Parathyroid adenoma (tissue), 2 donors: ENCODE results near the gene POLR3C.

Experiments used
- H2AFZ ChIP-seq: fragments of 300-600 bp; sonication (generic); one replicate; pipeline ENCODE4 v1.7.0; 2017; ENCODE audit warnings: antibody characterized with exemption, mild to moderate bottlenecking
- H3K27ac ChIP-seq: fragments of 300-600 bp; sonication (generic); one replicate; pipeline ENCODE4 v1.7.0; 2017
- H3K27me3 ChIP-seq: fragments of 300-600 bp; sonication (generic); one replicate; pipeline ENCODE4 v1.7.0; 2017; ENCODE audit warnings: low read length; ENCODE audit not compliant: control insufficient read depth, insufficient read depth
- H3K36me3 ChIP-seq: fragments of 300-600 bp; sonication (generic); one replicate; pipeline ENCODE4 v1.7.0; 2017; ENCODE audit warnings: low read length; ENCODE audit not compliant: control insufficient read depth, insufficient read depth
- H3K4me1 ChIP-seq: fragments of 300-600 bp; sonication (generic); one replicate; pipeline ENCODE4 v1.7.0; 2017; ENCODE audit warnings: control low read depth
- H3K4me2 ChIP-seq: fragments of 300-600 bp; sonication (generic); one replicate; pipeline ENCODE4 v1.7.0; 2017; ENCODE audit warnings: low read length
- H3K4me3 ChIP-seq: fragments of 300-600 bp; sonication (generic); one replicate; pipeline ENCODE4 v1.7.0; 2017; ENCODE audit warnings: low read depth, low read length
- H3K79me2 ChIP-seq: fragments of 300-600 bp; sonication (generic); one replicate; pipeline ENCODE4 v1.7.0; 2017; ENCODE audit warnings: control low read depth
- H3K9ac ChIP-seq: fragments of 300-600 bp; sonication (generic); one replicate; pipeline ENCODE4 v1.7.0; 2017; ENCODE audit warnings: mild to moderate bottlenecking
- H3K9me3 ChIP-seq: fragments of 300-600 bp; sonication (generic); one replicate; pipeline ENCODE4 v1.7.0; 2017; ENCODE audit warnings: low read length; ENCODE audit not compliant: control insufficient read depth
- TF ChIP-seq, protein P1 (sequence below): fragments of 300-600 bp; sonication (generic); IDR thresholded peaks from one replicate; pipeline ENCODE4 v1.7.0; 2017; ENCODE audit warnings: antibody characterized with exemption, mild to moderate bottlenecking
- donor health status: primary hyperparathyroidism.

POLR3C gene

DNA sequence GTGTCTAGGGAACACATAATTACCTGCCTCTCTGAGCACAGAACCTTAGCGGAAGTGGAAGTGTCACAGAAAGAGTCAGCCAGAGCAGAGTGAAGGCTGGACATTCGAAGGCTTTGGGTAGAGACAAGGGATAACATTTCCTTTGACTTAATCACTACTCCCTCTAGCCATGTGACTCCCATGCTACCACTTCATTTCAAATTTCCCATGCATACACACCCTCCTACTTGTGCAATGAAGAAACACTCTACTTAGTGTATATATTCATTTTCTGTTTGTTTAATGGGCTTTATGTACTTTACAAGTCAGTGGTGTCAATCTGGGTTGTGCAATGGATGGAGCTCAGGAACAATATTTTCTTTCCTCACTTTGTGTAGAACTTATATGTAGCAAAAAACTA, 54.7 kb downstream of the POLR3C start:
- H3K4me3 ChIP-seq, result no peak overlapping the region
- H3K27ac ChIP-seq, result no peak overlapping the region
- no peaks in the 10 kb centered on the region for H3K4me1 ChIP-seq
- no peaks in the 10 kb centered on the region for H3K36me3 ChIP-seq
- H3K9me3 ChIP-seq, result no peaks in the 10 kb centered on the region
- no peaks in the 10 kb centered on the region for H3K27me3 ChIP-seq
- no peak overlapping the region for H3K4me2 ChIP-seq
- no peaks in the 10 kb centered on the region for H3K79me2 ChIP-seq
- TF ChIP-seq, protein P1, sequence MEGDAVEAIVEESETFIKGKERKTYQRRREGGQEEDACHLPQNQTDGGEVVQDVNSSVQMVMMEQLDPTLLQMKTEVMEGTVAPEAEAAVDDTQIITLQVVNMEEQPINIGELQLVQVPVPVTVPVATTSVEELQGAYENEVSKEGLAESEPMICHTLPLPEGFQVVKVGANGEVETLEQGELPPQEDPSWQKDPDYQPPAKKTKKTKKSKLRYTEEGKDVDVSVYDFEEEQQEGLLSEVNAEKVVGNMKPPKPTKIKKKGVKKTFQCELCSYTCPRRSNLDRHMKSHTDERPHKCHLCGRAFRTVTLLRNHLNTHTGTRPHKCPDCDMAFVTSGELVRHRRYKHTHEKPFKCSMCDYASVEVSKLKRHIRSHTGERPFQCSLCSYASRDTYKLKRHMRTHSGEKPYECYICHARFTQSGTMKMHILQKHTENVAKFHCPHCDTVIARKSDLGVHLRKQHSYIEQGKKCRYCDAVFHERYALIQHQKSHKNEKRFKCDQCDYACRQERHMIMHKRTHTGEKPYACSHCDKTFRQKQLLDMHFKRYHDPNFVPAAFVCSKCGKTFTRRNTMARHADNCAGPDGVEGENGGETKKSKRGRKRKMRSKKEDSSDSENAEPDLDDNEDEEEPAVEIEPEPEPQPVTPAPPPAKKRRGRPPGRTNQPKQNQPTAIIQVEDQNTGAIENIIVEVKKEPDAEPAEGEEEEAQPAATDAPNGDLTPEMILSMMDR, result no peak
- H2AFZ ChIP-seq, result no peak overlapping the region
- H3K9ac ChIP-seq, result no peak overlapping the region

DNA sequence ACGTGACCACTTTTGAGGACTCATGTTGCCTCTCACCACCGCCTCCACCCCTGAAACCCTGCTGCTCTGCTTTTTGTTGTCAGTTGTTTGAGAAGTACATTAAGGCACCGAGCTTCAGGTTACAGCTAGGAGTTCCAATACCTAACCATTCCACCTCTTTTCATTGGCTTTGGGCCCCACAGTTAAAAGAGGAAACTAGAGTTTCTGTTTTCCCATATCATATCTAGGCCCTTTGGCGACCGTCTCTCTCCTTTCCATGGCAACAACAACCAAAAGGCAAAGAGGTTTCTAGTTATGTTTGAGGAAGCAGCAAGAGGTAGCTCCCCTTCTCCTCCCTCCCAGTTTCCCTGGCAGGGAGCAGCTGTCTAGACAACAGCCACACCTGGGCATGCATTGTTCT, 55.8 kb downstream of the POLR3C start:
- Histone ChIP-seq H3K4me2 (no peak overlapping the region), H3K9ac (no peak overlapping the region), H3K4me3 (no peak overlapping the region), H3K27ac (no peak overlapping the region), H3K4me1 (no peaks in the 10 kb centered on the region), H3K79me2 (no peaks in the 10 kb centered on the region), H3K27me3 (no peaks in the 10 kb centered on the region), H3K36me3 (no peaks in the 10 kb centered on the region), H3K9me3 (no peaks in the 10 kb centered on the region), H2AFZ (peak overlapping the region; percentile 38)
- TF ChIP-seq, protein P1, result no peak

DNA sequence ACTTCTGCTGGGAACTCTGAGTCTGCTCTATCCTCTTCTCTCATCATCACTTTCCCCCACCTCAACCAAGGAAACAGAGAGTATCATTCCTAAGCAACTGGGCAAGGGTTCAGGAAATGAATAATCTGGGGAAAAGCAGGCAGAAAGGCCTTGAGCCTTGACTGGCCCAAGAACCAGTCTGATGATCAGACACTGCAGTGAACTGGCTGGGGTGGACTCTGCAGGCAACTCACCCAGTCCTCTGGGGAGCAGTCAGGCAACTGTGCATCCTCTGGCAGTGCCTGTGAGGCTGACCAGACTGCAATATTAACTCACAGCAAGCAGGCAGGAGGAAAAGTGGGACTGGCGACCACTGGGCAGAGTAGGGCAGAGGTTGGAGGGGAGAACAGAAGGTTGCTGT, 60.7 kb downstream of the POLR3C start:
- H3K4me3 ChIP-seq, result no peak overlapping the region
- no peak overlapping the region for H3K9ac ChIP-seq
- TF ChIP-seq, protein P1, result no peak
- H3K4me1 ChIP-seq, result no peaks in the 10 kb centered on the region
- H3K4me2 ChIP-seq, result no peak overlapping the region
- no peaks in the 10 kb centered on the region for H3K27me3 ChIP-seq
- H3K27ac ChIP-seq, result no peak overlapping the region
- no peaks in the 10 kb centered on the region for H3K9me3 ChIP-seq
- H3K36me3 ChIP-seq, result no peaks in the 10 kb centered on the region
- H2AFZ ChIP-seq, result no peak overlapping the region
- H3K79me2 ChIP-seq, result no peaks in the 10 kb centered on the region

DNA sequence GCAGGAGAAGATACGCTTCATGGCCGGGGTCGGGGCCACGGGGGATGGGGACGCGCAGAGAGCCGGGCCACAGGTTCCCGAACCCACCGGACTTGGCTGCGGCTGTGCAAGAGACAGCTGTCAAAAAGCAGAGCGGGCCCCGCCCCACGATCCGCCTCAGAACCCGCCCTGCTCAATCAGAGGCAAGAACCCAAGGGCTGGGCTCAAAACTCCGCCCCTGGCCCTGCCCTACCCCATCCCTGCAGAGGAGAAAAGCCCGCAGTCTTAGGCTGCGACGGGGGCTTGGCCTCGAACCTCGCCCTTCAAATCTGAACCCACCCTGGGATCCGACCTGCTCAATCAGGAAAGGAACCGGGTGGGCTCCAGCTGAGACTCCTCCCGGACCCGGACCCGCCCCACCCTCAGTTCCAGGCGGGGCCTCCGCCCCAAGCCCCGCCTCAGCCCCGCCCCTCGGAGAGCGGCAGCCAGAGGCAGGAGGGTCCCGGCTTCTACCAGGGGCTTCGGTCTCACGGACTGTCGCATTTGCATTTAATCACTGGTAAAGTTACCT, 61.8 kb downstream of the POLR3C start, which contains the start of gene ANKRD35:
Gene ANKRD35 (minus strand): TSS at position 129 of the 550 bp plus-strand sequence. CDS start 108 bp downstream, at position 21.
- Histone ChIP-seq H3K4me2 (peak within 1 kb of the TSS; percentile 91), H3K27me3 (no peaks in the 10 kb centered on the region), H3K4me3 (peak within 1 kb of the TSS; percentile 59), H3K36me3 (no peaks in the 10 kb centered on the region), H3K4me1 (no peaks in the 10 kb centered on the region), H3K9me3 (no peaks in the 10 kb centered on the region), H2AFZ (peak within 1 kb of the TSS; percentile 70), H3K79me2 (no peaks in the 10 kb centered on the region), H3K9ac (no peak within 1 kb of the TSS), H3K27ac (no peak within 1 kb of the TSS)
- TF ChIP-seq, protein P1, result no peak

DNA sequence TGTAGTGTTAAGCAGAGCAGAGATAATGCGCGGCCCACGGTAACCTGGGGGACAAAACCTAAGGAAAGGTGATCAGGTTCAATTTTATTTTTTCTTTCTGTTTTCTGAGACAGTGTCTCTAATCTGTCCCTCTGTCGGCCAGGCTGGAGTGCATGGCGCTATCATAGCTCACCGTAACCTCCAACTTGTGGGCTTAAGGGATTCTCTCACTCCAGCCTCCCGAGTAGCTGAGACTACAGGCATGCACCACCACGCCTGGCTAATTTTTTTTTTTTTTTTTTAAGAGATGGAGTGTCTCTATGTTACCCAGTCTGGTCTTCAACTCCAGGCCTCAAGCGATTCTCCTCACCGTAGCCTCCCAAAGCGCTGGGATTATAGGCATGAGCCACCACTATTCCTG, 62.4 kb downstream of the POLR3C start:
- no peaks in the 10 kb centered on the region for H3K9me3 ChIP-seq
- peak overlapping the region; percentile 91 for H3K4me2 ChIP-seq
- no peaks in the 10 kb centered on the region for H3K4me1 ChIP-seq
- TF ChIP-seq, protein P1, result no peak
- no peak overlapping the region for H3K27ac ChIP-seq
- H2AFZ ChIP-seq, result peak overlapping the region; percentile 70
- H3K9ac ChIP-seq, result no peak overlapping the region
- H3K36me3 ChIP-seq, result no peaks in the 10 kb centered on the region
- peak overlapping the region; percentile 59 for H3K4me3 ChIP-seq
- H3K27me3 ChIP-seq, result no peaks in the 10 kb centered on the region
- no peaks in the 10 kb centered on the region for H3K79me2 ChIP-seq
